Measurements from ENCODE around the gene MCTP1.

DNA sequence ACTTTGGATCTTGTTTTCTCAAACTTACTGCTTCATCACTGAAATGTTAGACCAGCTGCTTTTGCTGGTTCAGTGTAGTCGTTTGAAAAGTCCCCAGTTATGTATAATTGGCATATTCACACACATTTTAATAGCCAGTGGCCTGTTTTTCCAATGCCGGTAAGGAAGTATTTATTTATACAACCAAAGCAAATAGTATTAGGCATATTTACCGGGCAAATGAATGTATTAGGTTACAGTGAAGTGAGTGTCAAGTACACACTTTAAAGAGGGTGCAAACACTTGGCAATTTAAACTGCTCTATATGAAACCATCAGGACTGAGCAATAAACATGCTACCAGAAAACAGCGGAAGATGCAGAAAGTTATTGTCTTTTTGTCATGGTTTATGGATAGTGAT, 242.9 kb downstream of the MCTP1 start:
- TF ChIP-seq, protein P1, sequence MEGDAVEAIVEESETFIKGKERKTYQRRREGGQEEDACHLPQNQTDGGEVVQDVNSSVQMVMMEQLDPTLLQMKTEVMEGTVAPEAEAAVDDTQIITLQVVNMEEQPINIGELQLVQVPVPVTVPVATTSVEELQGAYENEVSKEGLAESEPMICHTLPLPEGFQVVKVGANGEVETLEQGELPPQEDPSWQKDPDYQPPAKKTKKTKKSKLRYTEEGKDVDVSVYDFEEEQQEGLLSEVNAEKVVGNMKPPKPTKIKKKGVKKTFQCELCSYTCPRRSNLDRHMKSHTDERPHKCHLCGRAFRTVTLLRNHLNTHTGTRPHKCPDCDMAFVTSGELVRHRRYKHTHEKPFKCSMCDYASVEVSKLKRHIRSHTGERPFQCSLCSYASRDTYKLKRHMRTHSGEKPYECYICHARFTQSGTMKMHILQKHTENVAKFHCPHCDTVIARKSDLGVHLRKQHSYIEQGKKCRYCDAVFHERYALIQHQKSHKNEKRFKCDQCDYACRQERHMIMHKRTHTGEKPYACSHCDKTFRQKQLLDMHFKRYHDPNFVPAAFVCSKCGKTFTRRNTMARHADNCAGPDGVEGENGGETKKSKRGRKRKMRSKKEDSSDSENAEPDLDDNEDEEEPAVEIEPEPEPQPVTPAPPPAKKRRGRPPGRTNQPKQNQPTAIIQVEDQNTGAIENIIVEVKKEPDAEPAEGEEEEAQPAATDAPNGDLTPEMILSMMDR (IDR thresholded peaks at IDR 0.05), result no peak
- no peak for TF ChIP-seq EP300 (IDR thresholded peaks at IDR 0.05)

Data from esophagus muscularis mucosa (tissue), 3 donors.